GM23248 (cell line): ENCODE measurements around the gene PPFIA2. TPM values are rescaled to one million over a fixed set of nuclear protein-coding genes. Genes with fewer than 3 reads are reported as not detected.

Experiments used
- DNase-seq: peaks from one replicate; pipeline ENCODE4 v3.0.0-alpha.2; 2015
- H2AFZ ChIP-seq: fragments of 200-600 bp; sonication (generic); 2 replicates; pipeline ENCODE4 v1.6.1; 2016; ENCODE audit warnings: antibody characterized with exemption
- H3F3A ChIP-seq: fragments of 200-600 bp; sonication (generic); 2 replicates; pipeline ENCODE4 v1.6.1; 2016; ENCODE audit warnings: mild to moderate bottlenecking, antibody characterized with exemption, mixed run types; ENCODE audit not compliant: insufficient read depth
- H3K27ac ChIP-seq: fragments of 200-600 bp; sonication (generic); 2 replicates; pipeline ENCODE4 v1.5.1; 2016; ENCODE audit warnings: mild to moderate bottlenecking
- H3K27me3 ChIP-seq: fragments of 200-600 bp; sonication (generic); replicated peaks from 2 replicates; pipeline ENCODE4 v1.6.1; 2016; ENCODE audit warnings: mild to moderate bottlenecking; ENCODE audit not compliant: insufficient read depth
- H3K36me3 ChIP-seq: fragments of 200-600 bp; sonication (generic); 2 replicates; pipeline ENCODE4 v1.6.1; 2016; ENCODE audit warnings: low read depth, mild to moderate bottlenecking
- H3K4me1 ChIP-seq: fragments of 200-600 bp; sonication (generic); 2 replicates; pipeline ENCODE4 v1.6.1; 2016; ENCODE audit warnings: mild to moderate bottlenecking; ENCODE audit not compliant: insufficient read depth
- H3K4me2 ChIP-seq: fragments of 200-600 bp; sonication (generic); one replicate; pipeline ENCODE4 v1.6.1; 2016; ENCODE audit warnings: mild to moderate bottlenecking; ENCODE audit not compliant: unreplicated experiment
- H3K4me3 ChIP-seq: fragments of 200-600 bp; sonication (generic); 2 replicates; pipeline ENCODE4 v1.5.1; 2016; ENCODE audit warnings: mild to moderate bottlenecking
- H3K79me2 ChIP-seq: fragments of 200-600 bp; sonication (generic); 2 replicates; pipeline ENCODE4 v1.6.1; 2016; ENCODE audit warnings: mild to moderate bottlenecking; ENCODE audit not compliant: insufficient read depth
- H3K9ac ChIP-seq: fragments of 200-600 bp; sonication (generic); 2 replicates; pipeline ENCODE4 v1.6.1; 2016; ENCODE audit warnings: mild to moderate bottlenecking
- H3K9me2 ChIP-seq: fragments of 200-600 bp; sonication (generic); 2 replicates; pipeline ENCODE4 v1.6.1; 2016; ENCODE audit warnings: mixed run types, mild to moderate bottlenecking, moderate library complexity; ENCODE audit not compliant: insufficient read depth
- H3K9me3 ChIP-seq: fragments of 200-600 bp; sonication (generic); one replicate; pipeline ENCODE4 v1.6.1; 2017; ENCODE audit warnings: low read depth
- H4K20me1 ChIP-seq: fragments of 200-600 bp; sonication (generic); 2 replicates; pipeline ENCODE4 v1.6.0; 2016; ENCODE audit not compliant: insufficient read depth
- EZH2 ChIP-seq: fragments of 200-600 bp; sonication (generic); IDR thresholded peaks from 2 replicates; pipeline ENCODE4 v1.6.1; 2018; ENCODE audit warnings: antibody characterized with exemption, mild to moderate bottlenecking; ENCODE audit not compliant: insufficient read depth, poor library complexity, severe bottlenecking
- EZH2phosphoT487 ChIP-seq: fragments of 200-600 bp; sonication (generic); IDR thresholded peaks from 2 replicates; pipeline ENCODE4 v1.6.1; 2018; ENCODE audit warnings: antibody characterized with exemption, moderate library complexity, mild to moderate bottlenecking, low read depth; ENCODE audit not compliant: insufficient read depth
- WGBS, 2 experiments: methylation state at CpG; one replicate each; pipeline ENCODE4 v1.1.6; 2015 to 2017; ENCODE audit warnings: low lambda C conversion rate in 2 of 2, low coverage in 1 of 2; ENCODE audit errors: missing lambda C conversion rate in 2 of 2; 5-methylcytosine and 5-hydroxymethylcytosine counted together
- in situ Hi-C: fragments of 300-500 bp; cut with MboI; formaldehyde crosslinking; loops from 2 replicates; pipeline ENCODE4 v1.15.0; 2020
- polyA plus RNA-seq: library from polyadenylated mRNA; unstranded; fragments of >200 nt; fragmentation: Nextera tagmentation; extraction: Ambion mirVana; gene quantifications from 2 replicates; pipeline ENCODE4 v1.2.1, GENCODE V29; 2016
- total RNA-seq: library from RNA; depleted of rRNA; stranded (reverse); fragments of >200 nt; shearing (Covaris generic); gene quantifications from 2 replicates; pipeline ENCODE4 v1.2.3, GENCODE V29; 2014

PPFIA2 gene
- total and polyA plus RNA-seq, 2 experiments from 2014 or later, result not detected

- Histone ChIP-seq H3K27me3 (no peaks in the 10 kb centered on the region), H3K4me2 (no peak overlapping the region), H3K9ac (no peak overlapping the region), H3F3A (no peaks in the 10 kb centered on the region), H3K4me3 (no peak overlapping the region), H3K36me3 (no peaks in the 10 kb centered on the region), H3K9me2 (no peaks in the 10 kb centered on the region), H3K4me1 (no peaks in the 10 kb centered on the region), H2AFZ (no peak overlapping the region), H3K9me3 (no peaks in the 10 kb centered on the region), H4K20me1 (no peaks in the 10 kb centered on the region), H3K79me2 (no peaks in the 10 kb centered on the region), H3K27ac (no peak overlapping the region)
- TF ChIP-seq EZH2phosphoT487 (no peak), EZH2 (no peak)
- in situ Hi-C loops, result no loop called here
- no peak for DNase-seq
- WGBS, 2 experiments, result 61 to 62% methylated on average over 5 of the region's 5 CpGs
These were observed 319.8 kb downstream of the PPFIA2 start for GRCh38 chr12:81439344-81439743.

GRCh38 chr12:81417056-81417455 is 342.1 kb downstream of the PPFIA2 start:
- Histone ChIP-seq H2AFZ (no peak overlapping the region), H3F3A (no peaks in the 10 kb centered on the region), H3K4me1 (no peaks in the 10 kb centered on the region), H3K36me3 (no peaks in the 10 kb centered on the region), H3K27me3 (no peaks in the 10 kb centered on the region), H3K9me2 (no peaks in the 10 kb centered on the region), H3K9ac (no peak overlapping the region), H3K9me3 (no peaks in the 10 kb centered on the region), H3K4me3 (no peak overlapping the region), H3K4me2 (no peak overlapping the region), H3K27ac (no peak overlapping the region), H3K79me2 (no peaks in the 10 kb centered on the region), H4K20me1 (no peaks in the 10 kb centered on the region)
- in situ Hi-C loops, result no loop called here
- 20 to 25% methylated on average over 3 of the region's 3 CpGs for WGBS, 2 experiments
- no peak for DNase-seq
- TF ChIP-seq EZH2phosphoT487 (no peak), EZH2 (no peak)

- in situ Hi-C loops, result no loop called here
- Histone ChIP-seq H3K9me2 (no peaks in the 10 kb centered on the region), H3K27me3 (no peaks in the 10 kb centered on the region), H3K27ac (no peak overlapping the region), H2AFZ (no peak overlapping the region), H3K4me3 (no peak overlapping the region), H3K4me2 (no peak overlapping the region), H3K79me2 (no peaks in the 10 kb centered on the region), H3F3A (no peaks in the 10 kb centered on the region), H3K9ac (no peak overlapping the region), H4K20me1 (no peaks in the 10 kb centered on the region), H3K36me3 (no peaks in the 10 kb centered on the region), H3K4me1 (no peaks in the 10 kb centered on the region), H3K9me3 (no peaks in the 10 kb centered on the region)
- WGBS, 2 experiments, result 28 to 34% methylated on average over 1 of the region's 1 CpG
- no peak for DNase-seq
- TF ChIP-seq EZH2, result no peak
- TF ChIP-seq EZH2phosphoT487, result no peak
These were observed 342.6 kb downstream of the PPFIA2 start for GRCh38 chr12:81416571-81416970.

- Histone ChIP-seq H3K27me3 (no peaks in the 10 kb centered on the region), H3K27ac (no peak overlapping the region), H3K4me1 (no peaks in the 10 kb centered on the region), H3K9me3 (no peaks in the 10 kb centered on the region), H3F3A (no peaks in the 10 kb centered on the region), H3K9me2 (no peaks in the 10 kb centered on the region), H3K36me3 (no peaks in the 10 kb centered on the region), H4K20me1 (no peaks in the 10 kb centered on the region), H3K79me2 (no peaks in the 10 kb centered on the region), H2AFZ (no peak overlapping the region), H3K9ac (no peak overlapping the region), H3K4me3 (no peak overlapping the region), H3K4me2 (no peak overlapping the region)
- TF ChIP-seq EZH2phosphoT487 (no peak), EZH2 (no peak)
- DNase-seq, result no peak
- in situ Hi-C loops, result no loop called here
These were observed 344.7 kb downstream of the PPFIA2 start for GRCh38 chr12:81414441-81414840.

GRCh38 chr12:81412940-81413339 is 346.2 kb downstream of the PPFIA2 start:
- WGBS, 2 experiments, result 0 to 10% methylated on average over 1 of the region's 1 CpG
- H3K9ac ChIP-seq, result no peak overlapping the region
- H3K79me2 ChIP-seq, result no peaks in the 10 kb centered on the region
- DNase-seq, result no peak
- no peak for TF ChIP-seq EZH2
- TF ChIP-seq EZH2phosphoT487, result no peak
- no peak overlapping the region for H3K4me3 ChIP-seq
- H3K27ac ChIP-seq, result no peak overlapping the region
- H2AFZ ChIP-seq, result no peak overlapping the region
- no peaks in the 10 kb centered on the region for H4K20me1 ChIP-seq
- no peak overlapping the region for H3K4me2 ChIP-seq
- H3K27me3 ChIP-seq, result no peaks in the 10 kb centered on the region
- H3K36me3 ChIP-seq, result no peaks in the 10 kb centered on the region
- no peaks in the 10 kb centered on the region for H3K9me3 ChIP-seq
- in situ Hi-C loops, result no loop called here
- no peaks in the 10 kb centered on the region for H3F3A ChIP-seq
- H3K4me1 ChIP-seq, result no peaks in the 10 kb centered on the region
- no peaks in the 10 kb centered on the region for H3K9me2 ChIP-seq
